NCI-H460 (cell line): ENCODE data around the gene SMPD3. TPM values are rescaled to one million over a fixed set of nuclear protein-coding genes. Genes with fewer than 3 reads are reported as not detected.

Experiments
- DNase-seq: peaks from one replicate; pipeline ENCODE4 v3.0.0-alpha.2; 2016; ENCODE audit warnings: low read depth; ENCODE audit errors: extremely low read depth
- total RNA-seq: library from RNA; depleted of rRNA; stranded (reverse); fragments of >200 nt; shearing (Covaris generic); gene quantifications from 2 replicates; pipeline ENCODE4 v1.2.3, GENCODE V29; 2014

Gene SMPD3
- total RNA-seq, 1 experiment from 2014 or later, result 0.07 TPM

DNA sequence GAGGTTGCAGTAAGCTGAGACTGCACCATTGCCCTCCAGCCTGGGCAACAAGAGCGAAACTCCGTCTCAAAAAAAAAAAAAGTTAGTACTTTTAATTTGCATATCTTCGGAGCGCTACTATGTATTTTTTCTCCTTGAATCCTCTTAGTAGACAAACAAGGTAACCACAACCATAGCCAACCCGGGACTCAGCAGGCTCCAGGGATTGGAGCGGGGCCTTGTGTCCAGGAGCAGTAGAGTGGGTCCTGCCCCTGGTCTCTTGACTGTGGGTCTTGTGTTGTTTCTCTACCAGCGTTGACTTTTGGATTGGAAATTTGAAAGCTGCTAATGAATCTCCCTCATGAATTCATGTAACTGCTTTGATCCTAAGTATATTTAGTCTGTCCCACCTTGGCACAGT lies 105.2 kb downstream of the SMPD3 start:
- no peak for DNase-seq

DNA sequence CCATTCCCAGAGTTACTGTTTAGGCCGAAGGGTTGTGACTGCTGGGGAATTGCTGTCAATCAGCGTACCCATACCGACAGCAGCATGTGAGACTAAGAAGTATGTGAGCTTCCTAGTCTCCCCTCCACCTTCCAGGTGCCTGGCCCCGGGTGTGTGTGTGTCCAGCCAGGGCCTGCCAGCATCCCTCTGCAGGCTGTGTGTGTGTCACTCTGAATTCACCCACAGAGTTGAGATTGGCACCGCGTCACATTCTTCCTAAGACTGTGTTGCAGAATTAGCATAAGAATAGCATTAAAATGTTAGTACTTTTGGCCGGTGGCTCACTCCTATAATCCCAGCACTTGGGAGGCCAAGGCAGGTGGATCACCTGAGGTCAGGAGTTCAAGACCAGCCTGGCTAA lies 105.7 kb downstream of the SMPD3 start:
- DNase-seq, result no peak

GRCh38 chr16:68339214-68339613 lies 109.1 kb downstream of the SMPD3 start:
- DNase-seq, result no peak

- no peak for DNase-seq
These were observed 109.8 kb downstream of the SMPD3 start for GRCh38 chr16:68338326-68339119.

GRCh38 chr16:68335175-68335574 lies 113.1 kb downstream of the SMPD3 start:
- DNase-seq, result no peak

DNA sequence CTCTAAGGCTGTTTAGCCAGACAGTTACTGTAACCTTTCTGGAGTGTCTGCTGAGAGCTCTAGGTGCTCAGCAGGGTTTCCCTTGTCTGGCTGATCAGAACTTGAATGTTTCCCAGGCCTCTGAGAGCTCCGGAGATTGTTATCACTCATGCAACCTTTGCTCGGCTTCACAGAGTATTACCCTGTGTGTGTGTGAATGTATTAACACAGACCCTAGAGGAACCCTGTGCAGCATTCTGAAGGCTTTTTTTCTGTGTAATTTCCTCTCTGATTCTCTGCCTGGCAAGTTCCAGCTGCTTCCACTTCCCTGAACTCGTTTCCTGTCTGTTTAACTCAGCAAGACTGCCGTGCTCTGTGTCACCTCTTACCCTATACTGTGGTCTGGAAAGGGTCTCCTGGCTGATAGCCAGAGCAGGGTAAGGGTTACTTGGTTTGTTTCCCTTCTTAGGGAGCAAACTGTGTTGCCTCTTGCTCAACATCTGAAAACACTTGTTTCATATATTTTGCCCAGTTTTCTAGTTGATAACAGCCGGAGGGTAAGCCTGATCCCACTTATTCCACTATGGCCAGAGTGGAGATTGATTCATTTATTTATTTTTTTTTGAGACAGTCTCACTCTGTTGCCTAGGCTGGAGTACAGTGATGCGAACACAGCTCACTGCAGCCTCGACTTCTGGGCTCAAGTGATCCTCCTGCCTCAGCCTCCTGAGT lies 115.7 kb downstream of the SMPD3 start:
- DNase-seq, result no peak

- DNase-seq, result no peak
These were observed 116.4 kb downstream of the SMPD3 start for GRCh38 chr16:68331879-68332410.

GRCh38 chr16:68328860-68329390 lies 119.4 kb downstream of the SMPD3 start:
- no peak for DNase-seq

GRCh38 chr16:68328151-68328859 lies 120.0 kb downstream of the SMPD3 start:
- peak; percentile 88 for DNase-seq

GRCh38 chr16:68324780-68325357 lies 123.4 kb downstream of the SMPD3 start:
- DNase-seq, result no peak

GRCh38 chr16:68324336-68324735 lies 124.0 kb downstream of the SMPD3 start:
- no peak for DNase-seq

DNA sequence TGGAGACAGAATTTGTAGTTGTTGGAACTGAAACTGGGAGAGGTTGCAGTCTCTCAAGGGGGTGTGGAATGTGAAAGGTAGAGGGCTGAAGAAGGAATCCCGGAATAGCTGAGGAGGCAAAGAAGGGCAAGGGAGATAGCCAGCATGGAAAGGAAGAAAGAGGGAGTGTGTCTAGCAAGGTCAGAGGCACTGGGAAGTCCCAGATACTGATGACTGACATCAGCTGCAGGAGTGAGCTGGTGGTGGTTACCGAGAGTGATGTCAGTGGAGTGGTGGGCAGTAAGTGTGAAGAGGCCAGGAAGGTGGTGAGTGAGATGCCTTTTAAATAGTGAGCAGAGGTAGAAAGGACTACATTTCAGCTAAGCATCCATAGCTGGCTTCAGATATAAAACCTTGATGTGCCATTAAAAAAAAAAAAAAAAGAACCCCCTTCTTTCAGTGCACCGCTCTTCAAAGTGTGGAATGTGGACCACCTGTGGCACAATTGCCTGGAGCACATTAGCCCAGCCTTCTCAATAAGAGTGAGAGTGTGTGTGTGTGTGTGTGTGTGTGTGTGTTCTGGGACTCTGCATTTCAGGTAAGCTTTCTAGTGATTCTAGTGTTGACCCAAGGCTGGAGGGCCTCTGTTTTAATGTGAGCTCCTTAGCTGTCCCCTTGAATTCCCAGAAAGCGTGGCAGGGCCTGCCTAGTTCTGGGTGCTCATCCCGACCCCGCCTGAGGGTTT lies 129.0 kb downstream of the SMPD3 start:
- no peak for DNase-seq

- DNase-seq, result no peak
These were observed 135.2 kb downstream of the SMPD3 start for GRCh38 chr16:68313116-68313515.

- peak; percentile 90 for DNase-seq
These were observed 137.4 kb downstream of the SMPD3 start, which contains the start of the genes PRMT7 and SLC7A6OS for GRCh38 chr16:68310774-68311511. TSS of gene PRMT7 (plus strand) at chr16:68311019. CDS start at chr16:68315980, 4,961 bp downstream. TSS of gene SLC7A6OS (minus strand) at chr16:68310946. CDS start at chr16:68310926, 20 bp downstream.

- no peak for DNase-seq
These were observed 137.9 kb downstream of the SMPD3 start for GRCh38 chr16:68310437-68310773.

DNA sequence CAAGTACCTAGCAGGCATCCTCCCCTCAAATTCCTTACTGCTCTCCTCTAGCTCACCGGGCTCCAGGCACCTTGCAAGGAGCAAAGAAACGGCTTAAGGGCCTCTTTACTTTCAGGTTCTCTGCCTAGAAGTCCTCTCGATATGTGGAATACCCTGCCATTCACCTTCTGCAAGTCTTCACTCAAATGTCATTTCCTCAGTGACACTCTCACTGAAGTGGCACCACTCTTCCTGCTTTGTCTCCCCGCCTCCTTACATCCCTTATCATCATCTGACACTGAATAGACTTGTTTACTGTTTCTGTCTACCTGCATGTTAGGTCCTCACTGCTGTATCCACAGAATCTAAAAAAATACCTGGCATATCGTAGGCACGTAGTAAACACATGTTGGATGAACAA lies 138.5 kb downstream of the SMPD3 start:
- no peak for DNase-seq
